NB4 (cell line): ENCODE results near the gene MED17.

Experiments
- CTCF ChIP-seq: IDR thresholded peaks from one replicate; pipeline ENCODE4 v1.5.1; 2012; ENCODE audit warnings: low read depth, low read length
- MAX ChIP-seq: IDR thresholded peaks from 2 replicates; pipeline ENCODE4 v1.6.1; 2011; ENCODE audit warnings: low read depth, low read length
- POLR2A ChIP-seq: IDR thresholded peaks from 2 replicates; pipeline ENCODE4 v1.6.1; 2011; ENCODE audit warnings: mild to moderate bottlenecking; ENCODE audit not compliant: insufficient read length; ENCODE audit errors: extremely low read depth

DNA sequence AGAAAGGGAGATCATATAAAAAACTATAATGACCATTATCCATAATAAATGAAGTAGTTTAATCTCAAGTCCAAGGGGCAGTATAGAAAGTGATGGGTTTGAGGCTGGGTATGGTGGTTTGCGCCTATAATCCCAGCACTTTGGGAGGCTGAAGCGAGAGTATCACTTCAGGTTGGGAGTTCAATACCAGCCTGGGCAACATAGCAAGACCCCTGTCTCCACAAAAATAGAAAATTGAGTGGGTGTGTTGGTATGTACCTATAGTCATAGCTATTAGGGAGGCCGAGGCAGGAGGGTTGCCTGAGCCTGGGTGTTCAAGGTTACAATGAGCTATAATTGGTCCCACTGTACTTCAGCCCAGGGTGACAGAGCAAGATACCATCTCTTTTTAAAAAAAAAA, 23.9 kb downstream of the MED17 start:
- no peak for TF ChIP-seq POLR2A
- no peak for TF ChIP-seq CTCF
- no peak for TF ChIP-seq MAX
